Activated T-helper 17 cell treated with anti-CD3 and anti-CD28 coated beads, Interleukin-2, amount 50 U/mL, for 72 hours (primary cell): ENCODE results near the gene ZNG1A. TPM values are rescaled to one million over a fixed set of nuclear protein-coding genes. Genes with fewer than 3 reads are reported as not detected.
"Not testable (repeated sequence)": the region's sequence is repeated elsewhere in the genome, so short reads cannot be mapped to it uniquely, and the experiment has no call there.

Source experiments
- ATAC-seq: fragments of 150-1000 bp; cut with Tn5 transposase; replicated peaks from 2 replicates; pipeline ENCODE4 v1.10.0; 2021; ENCODE audit warnings: mild to moderate bottlenecking, moderate library complexity
- H3K27ac Mint-ChIP-seq: one replicate; pipeline ENCODE4 v1.8.0; 2022; ENCODE audit warnings: mixed read lengths
- H3K27me3 Mint-ChIP-seq: one replicate; pipeline ENCODE4 v1.8.0; 2022; ENCODE audit warnings: mixed read lengths
- H3K36me3 Mint-ChIP-seq: one replicate; pipeline ENCODE4 v1.8.0; 2022; ENCODE audit warnings: low read depth, mild to moderate bottlenecking, mixed read lengths
- H3K4me1 Mint-ChIP-seq: one replicate; pipeline ENCODE4 v1.8.0; 2022; ENCODE audit warnings: mixed read lengths
- H3K4me3 Mint-ChIP-seq: one replicate; pipeline ENCODE4 v1.8.0; 2022; ENCODE audit warnings: mild to moderate bottlenecking, mixed read lengths
- H3K9me3 Mint-ChIP-seq: one replicate; pipeline ENCODE4 v1.8.0; 2022; ENCODE audit warnings: mixed read lengths
- total RNA-seq, 2 donors: library from RNA; stranded (reverse); gene quantifications; one replicate each; pipeline ENCODE4 v1.2.3, GENCODE V29; 2022

ZNG1A gene
- 10 to 100 TPM; 38.8 to 56.6 TPM for total RNA-seq

GRCh38 chr9:178970-179383 lies at the start of gene ZNG1A:
TSS of gene ZNG1A (minus strand) at chr9:179056. CDS start at chr9:178969, 87 bp downstream.
- not testable (repeated sequence) for H3K4me1 Mint-ChIP-seq, H3K9me3 Mint-ChIP-seq, H3K27me3 Mint-ChIP-seq
- Mint-ChIP-seq H3K36me3 (peaks cover 12% of the 10 kb centered on the region), H3K4me3 (peak within 1 kb of the TSS; percentile 84), H3K27ac (peak within 1 kb of the TSS; percentile 82)
- peak; percentile 56 for ATAC-seq

- Mint-ChIP-seq H3K4me1 (no peaks in the 10 kb centered on the region), H3K27ac (no peak overlapping the region), H3K4me3 (no peak overlapping the region), H3K9me3 (no peaks in the 10 kb centered on the region), H3K27me3 (no peaks in the 10 kb centered on the region), H3K36me3 (no peaks in the 10 kb centered on the region)
- ATAC-seq = no peak
Measured at GRCh38 chr9:227860-228259, 49.0 kb upstream of the ZNG1A start.

GRCh38 chr9:224582-225520 lies 46.0 kb upstream of the ZNG1A start:
- Mint-ChIP-seq H3K36me3 (no peaks in the 10 kb centered on the region), H3K4me1 (no peaks in the 10 kb centered on the region), H3K4me3 (peak overlapping the region; percentile 11), H3K9me3 (no peaks in the 10 kb centered on the region), H3K27ac (no peak overlapping the region), H3K27me3 (no peaks in the 10 kb centered on the region)
- peak; percentile 54 for ATAC-seq

- no peaks in the 10 kb centered on the region for H3K4me1 Mint-ChIP-seq
- H3K27me3 Mint-ChIP-seq = no peaks in the 10 kb centered on the region
- H3K4me3 Mint-ChIP-seq = peak overlapping the region; percentile 11
- no peak overlapping the region for H3K27ac Mint-ChIP-seq
- no peaks in the 10 kb centered on the region for H3K9me3 Mint-ChIP-seq
- H3K36me3 Mint-ChIP-seq = no peaks in the 10 kb centered on the region
- no peak for ATAC-seq
Measured at GRCh38 chr9:224026-224425, 45.2 kb upstream of the ZNG1A start.

- Mint-ChIP-seq H3K36me3 (no peaks in the 10 kb centered on the region), H3K27ac (no peak overlapping the region), H3K27me3 (no peaks in the 10 kb centered on the region), H3K4me1 (no peaks in the 10 kb centered on the region), H3K9me3 (no peaks in the 10 kb centered on the region), H3K4me3 (peak overlapping the region; percentile 17)
- no peak for ATAC-seq
Measured at GRCh38 chr9:223152-223551, 44.3 kb upstream of the ZNG1A start.

- Mint-ChIP-seq H3K9me3 (no peaks in the 10 kb centered on the region), H3K4me1 (no peaks in the 10 kb centered on the region), H3K27me3 (no peaks in the 10 kb centered on the region), H3K4me3 (peak overlapping the region; percentile 17), H3K27ac (no peak overlapping the region), H3K36me3 (no peaks in the 10 kb centered on the region)
- ATAC-seq = peak; percentile 53
Measured at GRCh38 chr9:221989-222776, 43.3 kb upstream of the ZNG1A start.

- Mint-ChIP-seq H3K36me3 (no peaks in the 10 kb centered on the region), H3K4me1 (no peaks in the 10 kb centered on the region), H3K9me3 (no peaks in the 10 kb centered on the region), H3K4me3 (no peak overlapping the region), H3K27ac (no peak overlapping the region), H3K27me3 (no peaks in the 10 kb centered on the region)
- ATAC-seq = no peak
Measured at GRCh38 chr9:219670-220365, 41.0 kb upstream of the ZNG1A start.

- H3K36me3 Mint-ChIP-seq, H3K9me3 Mint-ChIP-seq, H3K27me3 Mint-ChIP-seq, H3K27ac Mint-ChIP-seq, H3K4me3 Mint-ChIP-seq, H3K4me1 Mint-ChIP-seq, ATAC-seq: not testable (repeated sequence)
Measured at GRCh38 chr9:219036-219435, 40.2 kb upstream of the ZNG1A start.

GRCh38 chr9:217950-218349 lies 39.1 kb upstream of the ZNG1A start:
- no peaks in the 10 kb centered on the region for H3K36me3 Mint-ChIP-seq
- no peak overlapping the region for H3K4me3 Mint-ChIP-seq
- H3K4me1 Mint-ChIP-seq = no peaks in the 10 kb centered on the region
- no peaks in the 10 kb centered on the region for H3K9me3 Mint-ChIP-seq
- ATAC-seq = no peak
- H3K27me3 Mint-ChIP-seq = no peaks in the 10 kb centered on the region
- H3K27ac Mint-ChIP-seq = no peak overlapping the region

GRCh38 chr9:216866-217265 lies 38.0 kb upstream of the ZNG1A start:
- no peaks in the 10 kb centered on the region for H3K4me1 Mint-ChIP-seq
- H3K27me3 Mint-ChIP-seq = no peaks in the 10 kb centered on the region
- no peak for ATAC-seq
- H3K4me3 Mint-ChIP-seq = peak overlapping the region; percentile 9
- H3K27ac Mint-ChIP-seq = no peak overlapping the region
- no peaks in the 10 kb centered on the region for H3K36me3 Mint-ChIP-seq
- no peaks in the 10 kb centered on the region for H3K9me3 Mint-ChIP-seq

GRCh38 chr9:215631-216155 lies 36.8 kb upstream of the ZNG1A start:
- Mint-ChIP-seq H3K27me3 (no peaks in the 10 kb centered on the region), H3K27ac (no peak overlapping the region), H3K36me3 (no peaks in the 10 kb centered on the region), H3K4me3 (peak overlapping the region; percentile 73), H3K4me1 (no peaks in the 10 kb centered on the region), H3K9me3 (no peaks in the 10 kb centered on the region)
- no peak for ATAC-seq

GRCh38 chr9:214648-215493 lies 36.0 kb upstream of the ZNG1A start, which contains the start of gene DOCK8:
TSS of gene DOCK8 (plus strand) at chr9:214865. CDS start at chr9:214977, 112 bp downstream.
- peak; percentile 93 for ATAC-seq
- peak within 1 kb of the TSS; percentile 73 for H3K4me3 Mint-ChIP-seq
- no peak within 1 kb of the TSS for H3K27ac Mint-ChIP-seq
- no peaks in the 10 kb centered on the region for H3K9me3 Mint-ChIP-seq
- H3K36me3 Mint-ChIP-seq = no peaks in the 10 kb centered on the region
- H3K4me1 Mint-ChIP-seq = no peaks in the 10 kb centered on the region
- H3K27me3 Mint-ChIP-seq = no peaks in the 10 kb centered on the region

GRCh38 chr9:214351-214647 lies 35.4 kb upstream of the ZNG1A start:
- Mint-ChIP-seq H3K4me1 (no peaks in the 10 kb centered on the region), H3K36me3 (no peaks in the 10 kb centered on the region), H3K4me3 (peak overlapping the region; percentile 73), H3K27ac (no peak overlapping the region), H3K27me3 (no peaks in the 10 kb centered on the region), H3K9me3 (no peaks in the 10 kb centered on the region)
- ATAC-seq = no peak

- H3K27me3 Mint-ChIP-seq, H3K27ac Mint-ChIP-seq, ATAC-seq, H3K4me1 Mint-ChIP-seq, H3K9me3 Mint-ChIP-seq, H3K36me3 Mint-ChIP-seq: not testable (repeated sequence)
- H3K4me3 Mint-ChIP-seq = peak overlapping the region; percentile 73
Measured at GRCh38 chr9:213901-214300, 35.0 kb upstream of the ZNG1A start.
